NT2/D1 (cell line): ENCODE data around the gene CHRNA9.

Experiments used
- DNase-seq: peaks from one replicate; pipeline ENCODE4 v3.0.0-alpha.2; 2011; ENCODE audit warnings: low read depth, low spot score
- H3K27me3 ChIP-seq: 2 replicates; pipeline ENCODE4 v1.6.0; 2011; ENCODE audit warnings: mild to moderate bottlenecking; ENCODE audit not compliant: insufficient read length, insufficient read depth
- H3K36me3 ChIP-seq: 2 replicates; pipeline ENCODE4 v1.6.1; 2011; ENCODE audit warnings: mild to moderate bottlenecking, low read length, mixed read lengths; ENCODE audit not compliant: insufficient read depth, insufficient read length
- H3K4me1 ChIP-seq: 2 replicates; pipeline ENCODE4 v1.5.1; 2011; ENCODE audit not compliant: insufficient read depth, insufficient read length
- H3K4me3 ChIP-seq: 2 replicates; pipeline ENCODE4 v1.5.1; 2011; ENCODE audit warnings: low read depth; ENCODE audit not compliant: insufficient read length
- H3K9ac ChIP-seq: 2 replicates; pipeline ENCODE4 v1.6.0; 2011; ENCODE audit warnings: low read depth; ENCODE audit not compliant: insufficient read length
- H3K9me3 ChIP-seq: 2 replicates; pipeline ENCODE4 v1.5.1; 2011; ENCODE audit warnings: mild to moderate bottlenecking, low read length; ENCODE audit not compliant: insufficient read depth
- SUZ12 ChIP-seq: IDR thresholded peaks from 2 replicates; pipeline ENCODE4 v1.6.1; 2011; ENCODE audit not compliant: insufficient read length, insufficient read depth; ENCODE audit errors: extremely low read depth
- YY1 ChIP-seq: IDR thresholded peaks from 2 replicates; pipeline ENCODE4 v1.6.1; 2011; ENCODE audit not compliant: insufficient read length, insufficient read depth
- ZNF274 ChIP-seq: IDR thresholded peaks from 2 replicates; pipeline ENCODE4 v1.6.1; 2011; ENCODE audit warnings: mild to moderate bottlenecking, low read depth, low read length

CHRNA9 gene

DNA sequence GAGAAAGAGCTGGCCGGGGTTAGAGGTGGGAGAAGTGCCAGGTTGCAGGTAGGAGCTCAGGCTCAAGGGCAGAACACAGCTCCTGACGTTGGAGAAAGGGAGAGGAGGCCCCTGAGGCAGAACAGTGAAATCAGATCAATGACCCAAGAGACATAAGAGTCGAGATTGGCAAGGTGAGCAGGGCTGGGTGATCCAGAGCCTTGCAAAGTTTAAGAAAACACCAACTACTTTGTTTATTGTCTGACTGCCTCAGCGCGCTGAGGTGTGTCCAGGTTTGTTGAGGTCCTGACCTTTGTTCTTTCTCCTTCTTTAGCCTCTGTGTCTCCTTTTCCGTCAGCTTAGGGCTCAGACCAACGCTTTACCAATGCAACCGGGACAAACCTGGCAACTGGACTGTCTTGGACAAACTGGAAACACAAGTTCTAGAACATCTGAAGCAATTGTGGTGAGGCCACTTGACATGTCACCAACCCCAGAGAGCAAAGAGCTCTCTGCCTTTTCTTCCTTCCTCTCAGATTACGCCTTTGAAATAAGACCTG is 28.3 kb downstream of the CHRNA9 start:
- H3K9me3 ChIP-seq = 0 out of 2 replicates have a peak, but pooled peaks cover 4% of the 10 kb centered on the region
- H3K27me3 ChIP-seq = no peaks in the 10 kb centered on the region
- no peak for DNase-seq
- H3K9ac ChIP-seq = no peak overlapping the region
- TF ChIP-seq ZNF274 = no peak
- no peak for TF ChIP-seq SUZ12
- TF ChIP-seq YY1 = no peak
- H3K4me1 ChIP-seq = no peaks in the 10 kb centered on the region
- H3K4me3 ChIP-seq = no peak overlapping the region
- no peaks in the 10 kb centered on the region for H3K36me3 ChIP-seq

DNA sequence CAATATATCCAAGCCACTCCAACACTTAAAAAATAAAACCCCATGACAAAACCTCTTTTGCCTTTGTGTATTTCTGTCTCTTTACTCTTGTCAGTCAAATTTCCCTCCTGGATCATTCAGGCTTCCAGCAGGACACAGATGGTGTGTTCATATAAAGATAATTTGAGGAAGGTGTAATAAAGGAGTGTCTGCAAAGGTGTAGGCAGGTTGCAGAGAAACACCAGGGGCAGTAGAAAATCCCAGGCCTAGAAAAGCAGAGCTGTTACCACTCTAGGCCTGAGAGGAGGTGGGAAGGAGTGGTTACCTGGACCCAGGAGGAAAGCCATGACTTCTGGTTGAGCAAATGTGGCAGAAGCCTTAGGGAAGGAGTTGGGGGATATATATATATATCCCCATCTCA is 28.8 kb downstream of the CHRNA9 start:
- DNase-seq = no peak
- no peaks in the 10 kb centered on the region for H3K27me3 ChIP-seq
- TF ChIP-seq SUZ12 (no peak), YY1 (no peak), ZNF274 (no peak)
- H3K4me1 ChIP-seq = no peaks in the 10 kb centered on the region
- 0 out of 2 replicates have a peak, but pooled peaks cover 4% of the 10 kb centered on the region for H3K9me3 ChIP-seq
- no peak overlapping the region for H3K9ac ChIP-seq
- no peak overlapping the region for H3K4me3 ChIP-seq
- no peaks in the 10 kb centered on the region for H3K36me3 ChIP-seq

DNA sequence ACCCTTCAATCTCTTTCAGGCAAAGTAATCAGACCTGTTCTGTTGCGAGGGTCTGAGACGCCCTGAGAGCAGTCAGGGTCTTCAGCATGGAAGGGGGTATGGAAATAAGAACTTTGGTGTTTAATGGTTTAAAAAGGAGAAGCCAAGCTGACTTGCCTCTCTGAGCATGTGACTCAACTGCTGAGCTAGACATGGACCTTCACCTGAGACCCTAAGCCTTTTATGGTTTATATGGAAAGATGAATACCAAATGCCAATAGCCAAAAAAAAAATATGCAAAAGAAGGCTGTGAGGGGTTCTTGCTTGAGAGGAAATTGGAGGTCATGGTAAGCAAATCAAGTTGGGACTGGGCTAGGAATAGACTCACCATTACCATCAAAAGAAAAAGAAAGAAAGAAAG is 30.6 kb downstream of the CHRNA9 start:
- H3K4me1 ChIP-seq = no peaks in the 10 kb centered on the region
- no peaks in the 10 kb centered on the region for H3K27me3 ChIP-seq
- DNase-seq = no peak
- no peaks in the 10 kb centered on the region for H3K36me3 ChIP-seq
- H3K4me3 ChIP-seq = no peak overlapping the region
- H3K9me3 ChIP-seq = 0 out of 2 replicates have a peak, but pooled peaks cover 4% of the 10 kb centered on the region
- TF ChIP-seq YY1 = no peak
- TF ChIP-seq ZNF274 = no peak
- no peak for TF ChIP-seq SUZ12
- no peak overlapping the region for H3K9ac ChIP-seq

DNA sequence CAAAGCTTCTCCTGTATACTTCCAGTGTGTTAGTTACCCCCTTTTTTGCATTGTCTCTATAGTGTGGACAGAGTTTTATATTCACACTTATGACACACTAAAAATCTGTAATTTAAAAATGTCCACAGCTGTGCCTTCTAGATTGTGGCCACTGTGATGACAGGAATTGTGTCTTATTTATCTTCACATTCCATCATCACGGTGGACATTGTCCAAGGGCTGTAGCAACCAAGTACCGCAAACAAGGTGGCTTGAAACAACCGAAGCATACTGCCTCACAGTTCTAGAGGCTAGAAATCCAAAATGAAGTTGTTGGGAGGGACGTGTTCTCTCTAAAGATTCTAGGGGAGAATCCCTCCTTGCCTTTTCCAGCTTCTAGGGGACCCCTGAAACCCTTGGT is 32.3 kb downstream of the CHRNA9 start:
- Histone ChIP-seq H3K4me1 (no peaks in the 10 kb centered on the region), H3K9ac (no peak overlapping the region), H3K27me3 (no peaks in the 10 kb centered on the region), H3K36me3 (no peaks in the 10 kb centered on the region), H3K9me3 (no peaks in the 10 kb centered on the region), H3K4me3 (no peak overlapping the region)
- no peak for DNase-seq
- TF ChIP-seq SUZ12 (no peak), ZNF274 (no peak), YY1 (no peak)

DNA sequence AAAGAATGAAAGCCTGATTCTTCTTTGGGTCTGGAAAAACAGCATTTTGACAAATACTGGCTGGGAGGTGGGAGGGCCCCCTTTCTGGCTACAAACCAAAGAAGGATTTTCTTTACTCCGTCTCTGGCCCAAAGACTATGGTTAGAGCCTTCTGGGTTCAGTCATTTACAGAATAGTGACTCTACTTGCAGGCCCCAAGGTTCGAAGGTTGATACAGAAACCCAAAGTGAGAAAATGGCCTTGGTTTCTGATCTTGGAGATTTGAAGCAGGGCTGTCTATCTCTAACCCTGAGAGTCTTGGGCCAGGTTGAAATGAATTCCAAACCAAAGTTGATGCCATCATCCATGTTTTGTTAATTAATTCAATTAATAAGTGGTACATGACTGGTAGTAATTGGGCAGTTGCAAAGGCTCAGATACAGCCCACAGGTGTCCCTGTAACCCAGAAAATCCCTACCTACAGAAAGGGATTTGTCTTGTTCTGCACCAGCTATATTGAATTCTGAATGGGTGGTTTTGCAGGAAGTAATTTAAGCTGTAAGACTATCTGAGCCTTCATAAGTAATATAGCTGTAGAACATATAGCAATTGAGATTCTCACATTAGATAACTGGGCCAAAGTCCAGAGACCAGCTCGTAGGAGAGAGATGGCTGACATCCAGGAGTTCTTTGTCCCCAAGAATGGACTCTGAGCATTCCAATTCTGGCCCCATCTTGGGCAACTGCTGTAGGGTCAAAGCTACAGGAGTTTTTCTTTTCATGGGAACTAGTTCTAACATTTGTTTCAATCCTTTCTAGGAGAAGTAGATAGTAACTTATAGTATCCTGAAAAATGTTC is 34.5 kb downstream of the CHRNA9 start:
- no peaks in the 10 kb centered on the region for H3K36me3 ChIP-seq
- no peak overlapping the region for H3K9ac ChIP-seq
- H3K9me3 ChIP-seq = no peaks in the 10 kb centered on the region
- H3K27me3 ChIP-seq = no peaks in the 10 kb centered on the region
- H3K4me1 ChIP-seq = no peaks in the 10 kb centered on the region
- no peak for DNase-seq
- TF ChIP-seq SUZ12 (no peak), YY1 (no peak), ZNF274 (no peak)
- no peak overlapping the region for H3K4me3 ChIP-seq

DNA sequence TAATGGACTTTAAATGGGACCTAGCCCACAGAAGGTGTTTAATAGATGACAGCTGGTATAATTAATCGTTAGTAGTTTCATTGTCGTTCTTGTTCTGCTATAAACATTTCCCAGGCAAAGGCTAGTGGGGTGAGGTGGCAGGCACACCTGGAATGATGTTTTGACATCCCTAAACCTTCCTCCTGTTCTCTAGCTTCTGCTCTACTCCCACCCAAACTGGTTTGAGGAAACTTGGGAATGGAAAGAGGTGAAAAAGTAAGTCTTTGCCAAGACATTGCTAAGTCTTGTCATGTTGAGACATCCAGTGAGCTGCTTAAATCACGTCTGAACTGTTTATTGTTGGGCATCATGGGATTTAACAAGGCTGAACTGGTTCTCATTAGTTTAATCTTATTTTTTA is 37.5 kb downstream of the CHRNA9 start:
- H3K4me3 ChIP-seq = no peak overlapping the region
- no peak overlapping the region for H3K9ac ChIP-seq
- no peaks in the 10 kb centered on the region for H3K36me3 ChIP-seq
- no peak for DNase-seq
- H3K4me1 ChIP-seq = no peaks in the 10 kb centered on the region
- no peak for TF ChIP-seq SUZ12
- no peak for TF ChIP-seq YY1
- TF ChIP-seq ZNF274 = no peak
- H3K9me3 ChIP-seq = no peaks in the 10 kb centered on the region
- H3K27me3 ChIP-seq = no peaks in the 10 kb centered on the region

GRCh38 chr4:40373636-40374035 is 38.5 kb downstream of the CHRNA9 start:
- Histone ChIP-seq H3K36me3 (no peaks in the 10 kb centered on the region), H3K9ac (no peak overlapping the region), H3K9me3 (no peaks in the 10 kb centered on the region), H3K4me3 (no peak overlapping the region), H3K4me1 (no peaks in the 10 kb centered on the region), H3K27me3 (no peaks in the 10 kb centered on the region)
- DNase-seq = no peak
- no peak for TF ChIP-seq YY1
- no peak for TF ChIP-seq SUZ12
- no peak for TF ChIP-seq ZNF274
